Large intestine (tissue), 3 donors: ENCODE measurements around the gene SCTR. TPM values are rescaled to one million over a fixed set of nuclear protein-coding genes. Genes with fewer than 3 reads are reported as not detected.

Source experiments
- DNase-seq, 2 donors: peaks; one replicate each; pipeline versions ENCODE4 v3.0.0 to v3.0.0-alpha.2; 2013
- H3K27ac ChIP-seq: one replicate; pipeline ENCODE4 v1.5.1; 2013; ENCODE audit warnings: low read length
- H3K27me3 ChIP-seq: 2 replicates; pipeline ENCODE4 v1.6.1; 2013; ENCODE audit warnings: low read length; ENCODE audit not compliant: control insufficient read depth, insufficient read depth
- H3K36me3 ChIP-seq: 2 replicates; pipeline ENCODE4 v1.6.1; 2013; ENCODE audit warnings: low read length; ENCODE audit not compliant: control insufficient read depth, insufficient read depth
- H3K4me1 ChIP-seq: one replicate; pipeline ENCODE4 v1.6.1; 2013; ENCODE audit warnings: low read length; ENCODE audit not compliant: control insufficient read depth, insufficient read depth
- H3K4me3 ChIP-seq: one replicate; pipeline ENCODE4 v1.5.1; 2013; ENCODE audit warnings: low read length
- H3K9me3 ChIP-seq: one replicate; pipeline ENCODE4 v1.6.1; 2013; ENCODE audit warnings: mild to moderate bottlenecking, low read depth, low read length, moderate library complexity; ENCODE audit not compliant: control insufficient read depth
- WGBS: methylation state at CpG from one replicate; pipeline ENCODE4 v1.1.5; 2013; ENCODE audit warnings: low lambda C conversion rate; ENCODE audit not compliant: insufficient coverage; 5-methylcytosine and 5-hydroxymethylcytosine counted together
- polyA plus RNA-seq: library from polyadenylated mRNA; unstranded; fragments of 120-200 nt; gene quantifications from one replicate; pipeline ENCODE4 v1.2.1, GENCODE V29; 2013

The SCTR gene
- polyA plus RNA-seq, 1 donor: 62.9 TPM

GRCh38 chr2:119489232-119489952, 34.9 kb downstream of the SCTR start:
- Histone ChIP-seq H3K27ac (peak overlapping the region; percentile 91), H3K4me1 (peaks cover 62% of the 10 kb centered on the region), H3K9me3 (no peaks in the 10 kb centered on the region), H3K27me3 (no peaks in the 10 kb centered on the region), H3K4me3 (no peak overlapping the region), H3K36me3 (no peaks in the 10 kb centered on the region)
- 100% methylated on average over 4 of the region's 10 CpGs for WGBS
- no peak for DNase-seq

- peak overlapping the region; percentile 91 for H3K27ac ChIP-seq
- H3K9me3 ChIP-seq: no peaks in the 10 kb centered on the region
- no peaks in the 10 kb centered on the region for H3K27me3 ChIP-seq
- H3K4me3 ChIP-seq: no peak overlapping the region
- H3K4me1 ChIP-seq: peaks cover 62% of the 10 kb centered on the region
- no peak for DNase-seq
- no CpG with 5 or more reads among the region's 24 CpGs for WGBS
- peaks cover 4% of the 10 kb centered on the region for H3K36me3 ChIP-seq
These were observed 35.8 kb downstream of the SCTR start for GRCh38 chr2:119488245-119489214.

GRCh38 chr2:119487434-119488244, 36.6 kb downstream of the SCTR start:
- Histone ChIP-seq H3K4me1 (peaks cover 63% of the 10 kb centered on the region), H3K27me3 (no peaks in the 10 kb centered on the region), H3K9me3 (no peaks in the 10 kb centered on the region), H3K36me3 (peaks cover 4% of the 10 kb centered on the region), H3K4me3 (no peak overlapping the region), H3K27ac (peak overlapping the region; percentile 91)
- 0% methylated on average over 1 of the region's 9 CpGs for WGBS
- DNase-seq: peak; percentile 93 to 97

DNA sequence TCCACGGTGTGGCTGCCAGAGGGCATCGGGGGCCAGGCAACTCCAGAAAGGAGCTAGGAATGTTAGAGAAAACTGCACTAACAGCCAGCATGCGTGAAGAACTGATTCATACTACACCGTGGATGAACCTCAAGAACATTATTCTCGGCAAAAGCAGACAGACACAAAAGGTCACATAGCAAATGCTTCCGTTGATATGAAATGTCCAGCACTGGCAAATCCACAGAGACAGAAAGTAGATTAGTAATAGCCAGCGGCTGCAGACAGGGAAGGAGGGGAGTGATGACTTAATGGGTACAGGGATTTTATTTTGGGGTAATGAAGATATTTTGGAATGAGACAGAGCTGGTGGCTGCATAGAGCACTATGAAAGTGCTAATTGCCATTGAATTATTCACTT, 37.4 kb downstream of the SCTR start:
- DNase-seq: peak in 1 of 2 donors; percentile 43

GRCh38 chr2:119486196-119486827, 38.0 kb downstream of the SCTR start:
- H3K27ac ChIP-seq: peak overlapping the region; percentile 91
- H3K36me3 ChIP-seq: peaks cover 4% of the 10 kb centered on the region
- H3K9me3 ChIP-seq: no peaks in the 10 kb centered on the region
- WGBS: no CpG with 5 or more reads among the region's 10 CpGs
- peaks cover 63% of the 10 kb centered on the region for H3K4me1 ChIP-seq
- H3K27me3 ChIP-seq: no peaks in the 10 kb centered on the region
- H3K4me3 ChIP-seq: no peak overlapping the region
- no peak for DNase-seq

More for the DNA sequence above, 37.4 kb downstream of the SCTR start:
- H3K27ac ChIP-seq: peak overlapping the region; percentile 91
- H3K4me3 ChIP-seq: no peak overlapping the region
- no peaks in the 10 kb centered on the region for H3K9me3 ChIP-seq
- H3K36me3 ChIP-seq: peaks cover 4% of the 10 kb centered on the region
- no peaks in the 10 kb centered on the region for H3K27me3 ChIP-seq
- WGBS: no CpG with 5 or more reads among the region's 7 CpGs
- H3K4me1 ChIP-seq: peaks cover 64% of the 10 kb centered on the region

GRCh38 chr2:119485336-119486110, 38.8 kb downstream of the SCTR start:
- Histone ChIP-seq H3K9me3 (no peaks in the 10 kb centered on the region), H3K27me3 (no peaks in the 10 kb centered on the region), H3K4me1 (peaks cover 63% of the 10 kb centered on the region), H3K27ac (no peak overlapping the region), H3K36me3 (peaks cover 4% of the 10 kb centered on the region), H3K4me3 (no peak overlapping the region)
- WGBS: no CpG with 5 or more reads among the region's 12 CpGs
- no peak for DNase-seq

DNA sequence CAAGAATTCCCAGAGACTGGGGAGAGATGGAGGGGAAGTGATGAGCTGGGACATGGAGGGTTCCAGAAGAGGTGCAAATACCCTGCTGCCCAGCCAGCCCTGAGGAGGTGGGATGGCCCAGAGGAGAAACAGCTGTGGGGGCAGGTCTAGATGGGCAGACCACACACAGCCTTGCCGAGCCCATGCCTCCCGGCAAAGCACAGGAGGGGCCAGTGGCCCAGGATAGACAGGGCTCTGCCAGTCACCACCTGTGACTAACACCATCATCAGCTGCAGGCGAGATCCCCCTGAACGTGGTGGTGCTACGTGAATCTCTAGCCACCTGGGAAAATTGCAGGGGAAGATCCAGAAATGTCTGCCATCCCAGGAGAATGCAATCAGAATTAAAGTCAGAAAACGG, 39.4 kb downstream of the SCTR start:
- WGBS: no CpG with 5 or more reads among the region's 6 CpGs
- Histone ChIP-seq H3K4me1 (peaks cover 57% of the 10 kb centered on the region), H3K9me3 (no peaks in the 10 kb centered on the region), H3K36me3 (peaks cover 4% of the 10 kb centered on the region), H3K27me3 (no peaks in the 10 kb centered on the region), H3K4me3 (no peak overlapping the region), H3K27ac (no peak overlapping the region)
- no peak for DNase-seq

DNA sequence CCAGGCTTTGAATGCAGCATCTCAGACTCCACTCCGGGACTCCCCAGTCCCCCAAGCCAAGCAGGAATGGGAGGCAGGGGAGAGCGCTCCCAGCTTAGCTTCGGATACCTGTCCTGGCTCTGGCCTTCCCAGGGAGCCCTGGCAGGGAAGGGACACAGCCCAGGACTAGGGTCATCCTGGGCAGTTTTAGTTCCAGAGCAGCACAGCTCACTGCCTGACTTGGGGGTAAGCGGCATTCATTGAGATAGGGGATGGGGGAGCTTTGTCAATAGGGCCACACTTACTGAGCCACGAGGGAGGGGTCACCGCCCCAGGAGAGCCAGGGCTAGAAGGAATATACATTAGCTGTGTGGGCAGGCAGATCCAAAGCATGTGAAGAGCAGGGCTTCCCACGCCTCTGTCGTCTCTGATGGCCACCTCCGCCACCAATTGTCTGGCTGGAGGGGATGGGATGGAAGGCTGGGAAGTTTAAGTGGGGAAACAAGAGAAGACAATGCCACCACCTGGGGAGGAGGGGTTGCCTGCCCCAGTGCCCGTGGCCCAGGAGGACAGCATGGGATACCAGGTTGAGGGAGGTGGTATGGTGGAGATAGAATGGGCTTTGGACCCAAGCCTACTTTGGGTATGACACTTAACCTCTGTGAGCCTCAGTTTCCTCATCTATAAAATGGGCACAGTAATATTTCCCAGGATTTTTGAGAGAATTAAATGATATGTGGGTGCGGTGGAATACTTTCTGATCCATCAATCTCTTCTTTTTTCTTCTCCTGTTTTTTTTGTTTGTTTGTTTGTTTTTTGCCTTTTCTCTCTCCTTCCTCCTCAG, 40.2 kb downstream of the SCTR start:
- H3K4me1 ChIP-seq: peaks cover 55% of the 10 kb centered on the region
- DNase-seq: no peak
- H3K4me3 ChIP-seq: no peak overlapping the region
- 100% methylated on average over 1 of the region's 11 CpGs for WGBS
- no peak overlapping the region for H3K27ac ChIP-seq
- H3K36me3 ChIP-seq: peaks cover 4% of the 10 kb centered on the region
- no peaks in the 10 kb centered on the region for H3K27me3 ChIP-seq
- no peaks in the 10 kb centered on the region for H3K9me3 ChIP-seq

DNA sequence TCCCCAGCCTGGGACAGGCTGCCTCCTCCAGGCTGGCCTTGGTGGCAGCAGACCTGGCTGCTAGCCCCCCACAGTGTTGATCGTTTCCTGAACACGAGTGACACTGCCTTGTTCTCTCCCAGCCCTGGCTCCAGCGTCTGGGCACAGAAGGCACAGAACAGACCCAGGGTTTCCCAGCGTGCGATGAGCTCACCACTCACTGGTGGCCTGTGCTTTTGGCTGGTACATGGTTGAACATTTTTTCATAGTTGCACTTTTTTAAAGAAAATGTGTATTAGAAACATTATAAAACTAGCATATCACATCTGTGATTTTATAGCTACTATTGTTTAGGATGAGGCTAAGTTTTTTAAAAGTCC, 40.9 kb downstream of the SCTR start:
- H3K36me3 ChIP-seq: peaks cover 4% of the 10 kb centered on the region
- DNase-seq: no peak
- H3K9me3 ChIP-seq: no peaks in the 10 kb centered on the region
- H3K27me3 ChIP-seq: no peaks in the 10 kb centered on the region
- H3K4me3 ChIP-seq: no peak overlapping the region
- peaks cover 54% of the 10 kb centered on the region for H3K4me1 ChIP-seq
- no CpG with 5 or more reads among the region's 5 CpGs for WGBS
- H3K27ac ChIP-seq: no peak overlapping the region
